Thyroid gland (tissue), 4 donors: Measurements from ENCODE around the gene KIAA0232.

Experiments used
- CTCF ChIP-seq, 6 experiments: fragments of 200-600 bp in 3 of 6; fragments of 450-650 bp in 3 of 6; sonication (generic) in 3 of 6; IDR thresholded peaks; one replicate each; pipeline ENCODE4 v1.5.1; 2016 to 2019; ENCODE audit warnings: antibody characterized with exemption in 6 of 6, mild to moderate bottlenecking in 2 of 6, inconsistent platforms in 1 of 6, moderate library complexity in 1 of 6
- POLR2A ChIP-seq, 2 donors: fragments of 450-650 bp; IDR thresholded peaks; one replicate each; pipeline ENCODE4 v1.6.1; 2017; ENCODE audit warnings: antibody characterized with exemption in 2 of 2, mild to moderate bottlenecking in 2 of 2, moderate library complexity in 1 of 2

- TF ChIP-seq POLR2A (IDR thresholded peaks at IDR 0.05) (no peak), CTCF (IDR thresholded peaks at IDR 0.05) (no peak)
Observed at GRCh38 chr4:6929339-6929811, 146.8 kb downstream of the KIAA0232 start.
